DOHH2 (cell line): Measurements from ENCODE around the gene MTG1.

Experiments
- H3F3A ChIP-seq: fragments of 200-600 bp; sonication (generic), shearing (Covaris generic); 2 replicates; pipeline ENCODE4 v1.6.0; 2016; ENCODE audit warnings: antibody characterized with exemption, mild to moderate bottlenecking; ENCODE audit not compliant: control insufficient read depth, insufficient read depth
- H3K27ac ChIP-seq: fragments of 200-600 bp; sonication (generic); 2 replicates; pipeline ENCODE4 v1.5.1; 2014; ENCODE audit warnings: low read depth, mild to moderate bottlenecking, low read length, moderate library complexity
- H3K27me3 ChIP-seq: fragments of 200-600 bp; sonication (generic); 2 replicates; pipeline ENCODE4 v1.6.1; 2014; ENCODE audit warnings: mild to moderate bottlenecking, low read length, mixed read lengths; ENCODE audit not compliant: control insufficient read depth
- H3K36me3 ChIP-seq: fragments of 200-600 bp; sonication (generic); 2 replicates; pipeline ENCODE4 v1.6.1; 2014; ENCODE audit warnings: mild to moderate bottlenecking, low read length, moderate library complexity, mixed read lengths; ENCODE audit not compliant: control insufficient read depth
- H3K4me1 ChIP-seq: fragments of 200-600 bp; sonication (generic); 2 replicates; pipeline ENCODE4 v1.6.1; 2014; ENCODE audit warnings: mild to moderate bottlenecking, low read length, mixed read lengths; ENCODE audit not compliant: control insufficient read depth
- H3K4me2 ChIP-seq: fragments of 200-600 bp; sonication (generic); 2 replicates; pipeline ENCODE4 v1.6.0; 2014; ENCODE audit warnings: mild to moderate bottlenecking, low read length, moderate library complexity
- H3K4me3 ChIP-seq: fragments of 200-600 bp; sonication (generic); 2 replicates; pipeline ENCODE4 v1.5.1; 2014; ENCODE audit warnings: mild to moderate bottlenecking, low read length, mixed read lengths
- H3K79me2 ChIP-seq: fragments of 200-600 bp; sonication (generic); 2 replicates; pipeline ENCODE4 v1.6.1; 2014; ENCODE audit warnings: mild to moderate bottlenecking, low read length, mixed read lengths; ENCODE audit not compliant: control insufficient read depth
- H3K9me2 ChIP-seq: fragments of 200-600 bp; sonication (generic); replicated peaks from 2 replicates; pipeline ENCODE4 v1.6.1; 2014; ENCODE audit warnings: mild to moderate bottlenecking, low read length, mixed read lengths; ENCODE audit not compliant: control insufficient read depth
- H3K9me3 ChIP-seq: fragments of 200-600 bp; sonication (generic); 2 replicates; pipeline ENCODE4 v1.6.1; 2014; ENCODE audit warnings: antibody characterized with exemption, low read length, mixed read lengths; ENCODE audit not compliant: control insufficient read depth, insufficient read depth
- H4K20me1 ChIP-seq: fragments of 200-600 bp; sonication (generic); 2 replicates; pipeline ENCODE4 v1.6.0; 2014; ENCODE audit warnings: low read depth, mild to moderate bottlenecking, antibody characterized with exemption, low read length, moderate library complexity; ENCODE audit not compliant: control insufficient read depth, insufficient read depth
- CTCF ChIP-seq: fragments of 200-600 bp; sonication (generic); IDR thresholded peaks from one replicate; pipeline ENCODE4 v1.5.1; 2014; ENCODE audit warnings: antibody characterized with exemption, mild to moderate bottlenecking, low read depth, low read length; ENCODE audit not compliant: poor library complexity, severe bottlenecking
- EZH2phosphoT487 ChIP-seq: fragments of 200-600 bp; sonication (generic); IDR thresholded peaks from 2 replicates; pipeline ENCODE4 v1.6.1; 2017; ENCODE audit warnings: borderline replicate concordance, mild to moderate bottlenecking, antibody characterized with exemption, low read length, moderate library complexity, mixed read lengths

MTG1 gene

GRCh38 chr10:133394064-133394663 lies at the start of gene MTG1:
TSS of gene MTG1 (plus strand) at chr10:133394157. CDS start at chr10:133394221, 64 bp downstream.
- TF ChIP-seq CTCF (peak; percentile 14), EZH2phosphoT487 (no peak)
- Histone ChIP-seq H3K36me3 (peaks cover 53% of the 10 kb centered on the region), H3K27ac (peak within 1 kb of the TSS; percentile 59), H3K4me3 (peak within 1 kb of the TSS; percentile 83), H3K4me1 (peaks cover 55% of the 10 kb centered on the region), H3K27me3 (no peaks in the 10 kb centered on the region), H3K79me2 (peaks cover 49% of the 10 kb centered on the region), H4K20me1 (peaks cover 5% of the 10 kb centered on the region; the same call in 1 of the 2 replicates), H3K9me3 (no peaks in the 10 kb centered on the region), H3K4me2 (peak within 1 kb of the TSS; percentile 86), H3F3A (peaks cover 15% of the 10 kb centered on the region), H3K9me2 (no peaks in the 10 kb centered on the region)

- Histone ChIP-seq H3K4me1 (no peaks in the 10 kb centered on the region; the same call in 1 of the 2 replicates), H3K27ac (no peak overlapping the region), H3K4me2 (no peak overlapping the region), H3K79me2 (no peaks in the 10 kb centered on the region), H3F3A (no peaks in the 10 kb centered on the region), H3K36me3 (no peaks in the 10 kb centered on the region), H3K9me3 (peaks cover 6% of the 10 kb centered on the region; the same call in 1 of the 2 replicates), H3K27me3 (no peaks in the 10 kb centered on the region), H3K4me3 (no peak overlapping the region), H4K20me1 (no peaks in the 10 kb centered on the region), H3K9me2 (no peaks in the 10 kb centered on the region)
- TF ChIP-seq CTCF (no peak), EZH2phosphoT487 (no peak)
These were observed 49.7 kb upstream of the MTG1 start for GRCh38 chr10:133344236-133344635.

GRCh38 chr10:133346413-133346812 lies 47.5 kb upstream of the MTG1 start:
- Histone ChIP-seq H3K79me2 (no peaks in the 10 kb centered on the region), H3K9me2 (no peaks in the 10 kb centered on the region), H3K9me3 (no peaks in the 10 kb centered on the region), H3K4me1 (no peaks in the 10 kb centered on the region; the same call in 1 of the 2 replicates), H3K36me3 (no peaks in the 10 kb centered on the region), H3K4me2 (no peak overlapping the region), H4K20me1 (no peaks in the 10 kb centered on the region), H3K27me3 (no peaks in the 10 kb centered on the region), H3K4me3 (no peak overlapping the region), H3F3A (no peaks in the 10 kb centered on the region), H3K27ac (no peak overlapping the region)
- TF ChIP-seq CTCF (no peak), EZH2phosphoT487 (no peak)
